ENCODE data around the gene FAIM2.
A peak's percentile ranks its signal among the peaks of the same experiment; 100 is the strongest.
"Not testable (repeated sequence)": the region's sequence is repeated elsewhere in the genome, so short reads cannot be mapped to it uniquely, and the experiment has no call there.

FAIM2 gene

DNA sequence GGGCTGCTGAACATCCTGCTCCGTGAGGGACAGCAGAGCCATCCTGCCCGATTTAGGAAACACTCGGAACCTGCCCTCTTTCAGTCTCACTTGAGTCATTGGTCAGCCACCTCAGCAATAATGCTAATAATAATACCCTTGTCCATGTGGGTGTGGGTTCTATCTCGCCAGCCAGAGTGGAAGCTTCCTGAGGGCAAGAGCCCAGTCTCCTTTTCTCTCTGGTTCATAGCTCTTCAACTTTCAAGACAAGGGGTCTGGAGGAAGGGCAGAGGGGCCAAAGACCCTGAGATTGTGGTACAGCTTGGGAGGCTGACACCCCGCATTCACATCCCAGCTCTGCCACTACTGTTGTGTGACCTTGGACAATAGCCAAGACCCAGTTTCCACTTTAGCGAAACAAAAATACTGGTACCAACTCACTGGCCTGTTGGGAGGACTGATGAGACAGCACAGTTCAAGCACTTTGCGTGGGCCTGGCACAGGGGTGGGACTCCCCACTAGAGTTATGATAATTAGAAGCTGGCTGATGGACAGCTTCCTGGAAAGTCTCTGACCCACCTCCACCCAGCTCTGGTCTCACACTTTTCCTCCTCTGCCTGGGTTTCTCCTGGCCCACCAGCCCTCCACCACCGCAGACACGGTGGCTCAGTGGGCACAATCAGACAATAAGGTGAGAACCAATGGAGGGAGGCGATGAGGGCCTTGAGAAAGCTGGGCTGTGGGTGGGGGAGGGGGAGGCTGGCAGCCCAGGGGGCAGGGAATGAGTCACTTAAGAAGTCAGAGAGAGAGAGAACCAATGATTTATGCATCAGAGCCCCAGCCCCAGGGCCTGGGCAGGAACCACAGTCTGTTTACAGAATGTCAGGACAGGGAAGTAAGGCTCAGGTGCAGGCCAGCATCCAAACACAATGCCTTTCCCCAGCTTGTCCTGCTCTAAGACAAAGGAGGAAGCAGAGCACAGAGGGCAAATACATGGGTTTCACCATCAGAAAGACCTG is 9.6 kb downstream of the FAIM2 start:
- DNase-seq (ENCODE audit: low spot score) = no peak

GRCh38 chr12:49892732-49893317 is 10.9 kb downstream of the FAIM2 start:
- no peak for DNase-seq (ENCODE audit: low spot score)

GRCh38 chr12:49892084-49892731 is 11.5 kb downstream of the FAIM2 start:
- no peak for DNase-seq (ENCODE audit: low spot score)

- DNase-seq (ENCODE audit: low spot score) = no peak
Observed at GRCh38 chr12:49891476-49891875, 12.2 kb downstream of the FAIM2 start.

DNA sequence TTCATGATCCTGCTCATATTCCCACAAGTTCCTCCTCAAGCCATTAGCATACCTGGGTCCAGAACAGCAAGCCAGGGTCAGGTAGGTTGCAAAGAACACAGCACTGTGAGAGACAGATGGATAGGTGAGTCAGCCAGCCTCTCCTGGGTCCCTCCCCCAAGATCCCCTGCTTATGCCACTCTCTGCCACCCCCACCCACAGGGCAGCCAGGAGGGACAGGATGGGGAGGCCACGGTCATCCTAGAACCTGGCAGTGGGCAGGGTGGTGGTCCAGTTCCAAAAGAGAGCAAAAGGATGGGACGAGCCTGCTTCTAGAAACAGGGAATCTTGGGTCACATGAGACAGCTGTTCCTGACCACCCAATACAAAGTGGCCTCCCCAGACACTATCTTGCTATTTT is 12.7 kb downstream of the FAIM2 start:
- no peak for DNase-seq (ENCODE audit: low spot score)

- no peak for DNase-seq (ENCODE audit: low spot score)
Observed at GRCh38 chr12:49890096-49890461, 13.6 kb downstream of the FAIM2 start.

DNA sequence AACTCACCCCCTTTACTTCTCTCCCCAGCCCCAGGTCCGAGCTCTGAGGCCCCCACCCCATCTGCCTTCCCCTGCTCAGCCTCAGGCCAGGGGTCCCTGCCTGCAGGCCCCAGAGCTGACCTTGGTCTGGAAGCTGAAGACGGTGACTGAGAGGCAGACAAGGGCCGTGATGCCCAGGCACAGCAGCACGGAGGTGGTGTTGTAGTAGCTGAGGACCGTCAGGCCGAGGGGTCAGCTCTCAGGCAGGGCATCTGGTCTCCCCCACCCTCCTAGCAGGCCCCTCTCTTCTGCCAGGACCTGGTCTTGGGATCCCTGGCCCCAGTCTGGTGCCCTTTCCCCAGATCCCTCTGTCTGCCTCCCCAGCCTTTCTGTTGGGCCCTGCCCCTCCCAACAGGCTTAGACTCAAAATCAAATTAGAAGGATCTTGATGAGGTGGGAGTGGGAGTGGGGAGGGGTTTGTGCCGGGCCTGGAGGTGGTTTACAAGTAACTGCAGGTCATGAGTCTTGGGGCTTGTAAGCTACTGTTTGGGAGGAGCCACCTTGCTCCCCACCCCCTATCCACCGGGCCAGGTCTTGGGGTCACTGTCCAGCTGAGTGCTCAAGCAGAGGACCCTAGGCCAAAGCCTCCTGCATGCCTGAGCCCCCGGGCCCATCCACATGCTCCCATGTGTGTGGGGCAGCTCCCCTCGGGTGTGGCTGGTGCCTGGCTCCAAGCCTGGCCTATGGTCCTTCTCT is 14.2 kb downstream of the FAIM2 start:
- DNase-seq (ENCODE audit: low spot score) = no peak

DNA sequence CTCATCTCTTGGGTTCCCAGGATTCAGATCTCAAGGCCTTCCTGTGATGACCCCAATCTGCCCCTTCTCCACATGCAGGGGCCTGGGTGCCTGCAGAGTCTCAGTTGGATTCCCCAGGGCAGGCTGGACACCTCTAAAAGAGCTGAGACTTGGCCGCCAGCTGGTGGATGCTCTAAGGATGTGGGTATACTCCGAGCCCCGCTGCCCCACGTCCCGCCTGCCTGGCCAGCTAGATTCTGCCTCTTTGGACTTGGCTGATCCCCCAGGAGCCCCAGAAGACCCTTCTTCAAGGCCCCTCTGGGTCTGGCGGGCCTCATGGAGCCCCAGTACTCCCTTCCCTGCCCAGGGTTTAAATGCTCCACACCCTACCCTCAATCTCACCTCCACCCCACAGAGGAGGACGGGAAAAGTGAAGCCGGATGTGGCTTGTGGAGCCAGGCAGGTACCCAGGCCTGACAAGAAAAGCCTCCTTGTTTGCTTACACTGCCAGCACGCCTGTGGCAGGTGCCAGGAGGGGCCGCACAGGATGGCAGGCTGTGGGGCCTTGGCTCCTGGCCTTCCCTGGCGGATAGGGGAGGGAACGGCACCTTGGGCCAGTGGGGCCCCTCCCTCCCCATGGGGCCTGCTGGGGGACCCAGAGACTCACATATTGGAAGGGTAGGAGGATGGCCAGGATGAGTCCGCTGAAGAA is 15.1 kb downstream of the FAIM2 start:
- DNase-seq (ENCODE audit: low spot score) = no peak

DNA sequence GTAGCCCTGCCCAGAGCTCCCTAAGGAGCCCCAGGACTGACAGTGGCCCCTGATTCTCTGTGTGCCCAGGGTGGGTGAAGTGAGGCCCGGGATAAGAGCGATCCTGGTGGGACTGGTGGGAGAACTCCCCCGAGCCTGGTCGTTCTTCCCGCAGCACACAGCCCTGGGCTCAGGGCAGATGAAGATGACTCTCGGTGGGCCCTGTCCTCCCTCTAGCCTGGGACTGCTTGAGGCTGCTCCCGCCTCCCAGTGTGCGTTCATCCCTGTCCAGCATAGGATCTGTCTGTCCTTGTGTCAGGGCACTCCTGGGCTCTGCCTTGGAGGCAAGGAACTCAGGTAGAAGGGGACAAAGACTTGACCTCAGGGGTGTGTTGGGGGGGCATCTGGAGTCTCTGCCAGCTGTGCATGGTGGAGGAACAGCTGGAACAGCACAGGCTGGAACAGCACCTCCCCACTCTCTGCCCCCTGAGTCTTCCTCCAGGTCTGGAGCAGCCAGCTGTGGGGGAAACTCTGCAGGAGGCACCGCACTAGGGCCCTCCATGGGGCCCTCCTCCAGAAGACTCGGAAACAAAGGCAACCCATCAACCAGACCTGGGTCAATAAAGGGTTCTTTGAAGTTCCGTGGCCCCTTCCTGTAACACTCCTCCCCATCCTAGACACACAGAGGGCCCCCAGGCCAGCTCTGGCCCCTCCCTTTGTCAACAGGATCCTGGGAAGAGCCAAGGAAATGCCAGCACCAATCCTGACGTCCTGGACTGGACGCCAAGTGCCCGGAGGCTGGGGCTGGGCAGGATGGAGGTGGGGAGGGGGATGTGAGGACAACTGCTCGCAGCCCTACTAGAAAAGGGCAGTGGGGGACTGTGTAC is 15.9 kb downstream of the FAIM2 start:
- no peak for DNase-seq (ENCODE audit: low spot score)

GRCh38 chr12:49887091-49887490 is 16.6 kb downstream of the FAIM2 start:
- no peak for DNase-seq (ENCODE audit: low spot score)

- peak; percentile 42 for DNase-seq (ENCODE audit: low spot score)
Observed at GRCh38 chr12:49885663-49886461, 17.8 kb downstream of the FAIM2 start.

DNA sequence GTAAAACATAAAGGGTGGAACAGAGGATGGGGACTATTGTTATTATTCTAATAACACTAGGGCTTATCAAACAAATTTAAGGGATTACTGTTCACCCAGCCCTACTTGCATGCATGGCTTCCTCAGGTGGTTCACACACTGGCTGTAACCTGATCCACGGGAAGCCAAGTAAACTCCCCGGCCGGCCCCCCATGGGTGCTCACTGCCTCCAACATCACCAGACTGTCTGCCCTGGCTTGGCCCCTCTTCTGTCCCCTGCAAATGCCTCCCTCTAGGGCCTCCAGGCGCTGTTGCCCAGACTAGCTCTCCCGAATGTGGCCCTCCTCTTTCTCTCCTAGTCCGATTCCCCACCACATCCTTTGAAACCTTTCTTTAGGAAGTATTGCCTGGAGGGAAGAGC is 18.6 kb downstream of the FAIM2 start:
- DNase-seq (ENCODE audit: low spot score) = no peak

- DNase-seq (ENCODE audit: low spot score) = no peak
Observed at GRCh38 chr12:49882851-49883464, 20.7 kb downstream of the FAIM2 start.

- no peak for DNase-seq (ENCODE audit: low spot score)
Observed at GRCh38 chr12:49882248-49882850, 21.4 kb downstream of the FAIM2 start.

DNA sequence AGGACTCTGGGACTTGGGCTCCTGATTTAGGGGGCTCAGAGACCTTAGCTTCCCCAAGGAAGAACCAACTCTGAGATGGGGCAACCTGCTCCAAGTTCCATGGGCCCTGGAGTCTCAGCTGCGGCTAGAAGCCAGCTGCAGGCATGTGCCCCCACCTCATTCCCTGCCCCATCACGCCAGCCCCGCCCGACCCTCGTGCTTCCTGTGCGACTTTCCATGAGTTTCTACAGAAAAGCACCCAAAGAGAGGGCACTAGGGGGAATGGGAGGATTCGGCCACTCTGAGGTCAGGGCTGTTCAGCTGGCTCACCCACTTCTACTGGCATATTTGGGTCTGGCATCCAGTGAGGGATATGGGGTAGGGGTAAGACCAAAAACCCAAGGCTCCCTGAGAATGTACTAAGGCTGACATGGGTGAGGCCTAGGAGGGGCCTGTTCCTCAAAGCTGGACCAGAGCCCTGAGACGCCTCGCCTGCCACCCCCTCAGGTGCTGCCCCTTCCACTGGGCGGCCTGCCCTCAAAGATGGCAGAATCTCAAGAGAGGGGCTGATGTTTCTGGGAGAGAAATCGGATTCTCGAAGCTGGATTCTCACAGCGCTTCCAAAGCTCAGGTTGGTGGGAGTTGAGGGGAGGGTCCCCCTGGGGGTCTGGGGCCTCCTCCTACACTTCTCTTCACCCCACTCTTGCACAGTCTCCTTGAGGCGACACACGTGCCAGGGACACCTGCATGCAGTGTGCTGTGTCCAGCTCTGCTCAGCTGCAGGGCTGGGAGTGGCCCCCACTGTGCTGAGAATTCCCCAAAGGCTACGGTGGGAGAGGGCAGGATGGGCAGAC is 22.1 kb downstream of the FAIM2 start:
- no peak for DNase-seq (ENCODE audit: low spot score)

DNA sequence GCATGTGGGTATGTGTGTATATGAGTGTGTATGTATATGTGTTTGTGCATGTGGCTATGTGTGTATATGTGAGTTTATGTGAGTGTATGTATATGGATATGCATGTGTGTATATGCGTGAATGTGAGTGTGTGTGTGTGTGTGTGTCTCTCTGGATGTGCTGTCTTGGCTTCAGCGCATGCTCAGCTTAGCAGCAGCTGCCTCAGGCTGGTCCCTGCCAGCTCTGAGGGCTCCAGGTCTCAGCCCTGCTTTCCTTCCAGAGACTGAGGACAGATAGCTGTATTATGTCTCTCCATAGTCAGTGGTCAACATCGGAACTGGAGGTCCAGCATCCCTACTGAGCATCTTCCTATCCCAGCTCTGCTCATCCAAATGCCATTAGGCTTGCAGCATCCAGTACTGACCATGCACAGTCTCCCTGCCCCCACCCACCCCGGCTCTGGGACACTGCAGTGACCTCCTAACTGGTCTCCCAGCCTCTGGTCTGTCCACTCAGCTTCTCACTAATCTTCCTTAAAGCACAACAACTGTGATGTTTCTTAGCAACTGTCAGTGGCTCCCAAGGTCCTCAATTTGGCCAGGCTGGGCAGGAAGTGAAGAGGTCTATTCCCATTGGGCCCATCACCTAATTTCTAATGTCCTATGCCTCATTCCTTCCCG is 22.8 kb downstream of the FAIM2 start:
- DNase-seq (ENCODE audit: low spot score) = no peak

DNA sequence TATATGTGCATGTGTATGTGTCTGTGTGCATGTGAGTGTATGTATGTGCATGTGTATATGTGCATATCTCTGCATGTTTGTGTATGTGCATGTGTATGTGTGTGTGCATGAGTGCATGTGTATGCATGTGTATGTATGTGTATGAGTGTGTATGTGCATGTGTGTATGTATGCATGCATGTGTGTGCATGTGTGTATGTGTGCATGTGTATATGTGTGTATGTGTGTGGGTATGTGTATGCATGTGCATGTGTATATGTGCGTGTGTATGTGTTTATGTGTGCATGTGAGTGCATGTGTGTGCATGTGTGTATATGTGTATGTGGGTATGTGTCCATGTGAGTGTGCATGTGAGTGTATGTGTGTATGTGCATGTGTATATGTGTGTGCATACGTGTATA is 24.6 kb downstream of the FAIM2 start:
- DNase-seq (ENCODE audit: low spot score) = not testable (repeated sequence)

- DNase-seq (ENCODE audit: low spot score) = no peak
Observed at GRCh38 chr12:49878021-49878420, 25.7 kb downstream of the FAIM2 start.

Measured in HuH-7 (cell line).